ENCODE data around the gene PCDHGB2. TPM values are rescaled to one million over a fixed set of nuclear protein-coding genes. Genes with fewer than 3 reads are reported as not detected.
A peak's percentile ranks its signal among the peaks of the same experiment; 100 is the strongest.

The PCDHGB2 gene
- total and polyA plus RNA-seq, 2 of the 4 experiments (the other 2 are of a cell fraction) = 2.6 to 3.0 TPM

DNA sequence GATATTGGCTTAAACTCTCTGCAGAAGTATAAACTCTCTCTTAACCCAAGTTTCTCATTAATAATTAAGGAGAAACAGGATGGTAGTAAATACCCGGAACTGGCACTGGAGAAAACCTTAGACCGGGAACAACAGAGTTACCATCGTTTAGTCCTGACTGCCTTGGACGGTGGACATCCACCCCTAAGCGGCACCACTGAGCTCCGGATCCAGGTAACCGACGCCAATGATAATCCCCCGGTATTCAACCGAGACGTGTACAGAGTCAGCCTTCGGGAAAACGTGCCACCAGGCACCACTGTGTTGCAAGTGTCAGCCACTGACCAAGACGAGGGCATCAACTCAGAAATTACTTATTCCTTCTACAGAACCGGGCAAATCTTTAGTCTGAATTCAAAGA lies 38.8 kb downstream of the PCDHGB2 start:
- Histone ChIP-seq H3K9ac (ENCODE audit: low read depth, low read length) (no peak overlapping the region), H4K20me1 (ENCODE audit: insufficient read depth, low read length) (no peaks in the 10 kb centered on the region), H3K9me1 (ENCODE audit: insufficient read depth, low read length) (no peaks in the 10 kb centered on the region), H3K4me3 (ENCODE audit: insufficient read depth, low read depth, low read length) (no peak overlapping the region), H4K91ac (ENCODE audit: insufficient read depth, low read depth, low read length) (no peak overlapping the region), H3K56ac (ENCODE audit: extremely low read depth, insufficient read depth, low read length) (no peak overlapping the region), H3K27ac (ENCODE audit: insufficient read depth, low read length) (no peak overlapping the region), H2BK20ac (ENCODE audit: low read depth, low read length) (no peak overlapping the region), H3K4ac (ENCODE audit: low read depth, low read length) (no peak overlapping the region), H2AK5ac (ENCODE audit: low read depth, low read length) (no peak overlapping the region), H3K14ac (replicated peaks; ENCODE audit: low read depth, low read length) (no peak overlapping the region), H3K4me2 (ENCODE audit: low read depth, low read length) (peak overlapping the region; percentile 13; the same call in 1 of the 2 replicates), H3K23ac (ENCODE audit: low read depth, low read length) (no peak overlapping the region), H3K4me1 (ENCODE audit: control insufficient read depth, insufficient read depth, low read length) (no peaks in the 10 kb centered on the region), H3K36me3 (ENCODE audit: control insufficient read depth, insufficient read depth, low read length) (peaks cover 18% of the 10 kb centered on the region), H2BK5ac (ENCODE audit: low read depth, low read length, poor library complexity, severe bottlenecking) (no peak overlapping the region), H2BK120ac (ENCODE audit: low read depth, low read length) (no peak overlapping the region), H2AFZ (replicated peaks; ENCODE audit: low read length, poor library complexity) (no peak overlapping the region), H2AK9ac (replicated peaks; ENCODE audit: low read depth, low read length, poor library complexity) (no peak overlapping the region), H3K18ac (ENCODE audit: low read depth, low read length) (no peak overlapping the region), H3K79me1 (ENCODE audit: low read depth in 1 of 2, low read length in 2 of 2) (peaks cover 7 to 15% of the 10 kb centered on the region in 2 experiments; a peak in 3 of 4 replicates), H3K27me3 (ENCODE audit: control insufficient read depth, insufficient read depth, low read length) (no peaks in the 10 kb centered on the region), H4K8ac (ENCODE audit: low read depth in 2 of 2, low read length in 2 of 2) (no peak overlapping the region), H2BK15ac (ENCODE audit: low read depth, low read length) (no peak overlapping the region), H3K9me3 (ENCODE audit: control insufficient read depth, insufficient read depth, low read length) (peaks cover 49% of the 10 kb centered on the region), H4K5ac (ENCODE audit: low read depth, low read length) (no peak overlapping the region; the same call in 1 of the 2 replicates)
- ATAC-seq (ENCODE audit: low read depth) = no peak
- BruUV-seq (replicated peaks) = TSS peak; percentile 42
- ChIA-PET CTCF (no interaction called here), POLR2A (ENCODE audit: unreplicated experiment) (no interaction called here)
- DNase-seq = no peak
- TF ChIP-seq MAZ (IDR thresholded peaks at IDR 0.05; ENCODE audit: borderline replicate concordance, low read depth, low read length) (no peak), SMC3 (IDR thresholded peaks at IDR 0.05; ENCODE audit: low read depth, low read length) (no peak), MXI1 (IDR thresholded peaks at IDR 0.05; ENCODE audit: borderline replicate concordance, low read depth, low read length) (no peak), RFX5 (IDR thresholded peaks at IDR 0.05; ENCODE audit: low read depth, low read length) (no peak), RCOR1 (IDR thresholded peaks at IDR 0.05; ENCODE audit: insufficient replicate concordance, low read length) (no peak), CHD1 (IDR thresholded peaks at IDR 0.05; ENCODE audit: low read depth, low read length) (no peak), FOS (IDR thresholded peaks at IDR 0.05; ENCODE audit: low read depth, low read length) (no peak), POLR2A (IDR thresholded peaks at IDR 0.05; ENCODE audit: low read depth, low read length) (no peak), MAFK (IDR thresholded peaks at IDR 0.05; ENCODE audit: low read depth, low read length) (no peak), BHLHE40 (IDR thresholded peaks at IDR 0.05; ENCODE audit: low read depth, low read length) (no peak), NFE2L2 (IDR thresholded peaks at IDR 0.05; ENCODE audit: low read depth, low read length) (no peak), CEBPB (IDR thresholded peaks at IDR 0.05; ENCODE audit: low read depth, low read length) (no peak)
- TF ChIP-seq, protein P1, sequence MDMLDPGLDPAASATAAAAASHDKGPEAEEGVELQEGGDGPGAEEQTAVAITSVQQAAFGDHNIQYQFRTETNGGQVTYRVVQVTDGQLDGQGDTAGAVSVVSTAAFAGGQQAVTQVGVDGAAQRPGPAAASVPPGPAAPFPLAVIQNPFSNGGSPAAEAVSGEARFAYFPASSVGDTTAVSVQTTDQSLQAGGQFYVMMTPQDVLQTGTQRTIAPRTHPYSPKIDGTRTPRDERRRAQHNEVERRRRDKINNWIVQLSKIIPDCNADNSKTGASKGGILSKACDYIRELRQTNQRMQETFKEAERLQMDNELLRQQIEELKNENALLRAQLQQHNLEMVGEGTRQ (IDR thresholded peaks at IDR 0.05; ENCODE audit: low read depth, low read length) = no peak
- TF ChIP-seq, protein P2, sequence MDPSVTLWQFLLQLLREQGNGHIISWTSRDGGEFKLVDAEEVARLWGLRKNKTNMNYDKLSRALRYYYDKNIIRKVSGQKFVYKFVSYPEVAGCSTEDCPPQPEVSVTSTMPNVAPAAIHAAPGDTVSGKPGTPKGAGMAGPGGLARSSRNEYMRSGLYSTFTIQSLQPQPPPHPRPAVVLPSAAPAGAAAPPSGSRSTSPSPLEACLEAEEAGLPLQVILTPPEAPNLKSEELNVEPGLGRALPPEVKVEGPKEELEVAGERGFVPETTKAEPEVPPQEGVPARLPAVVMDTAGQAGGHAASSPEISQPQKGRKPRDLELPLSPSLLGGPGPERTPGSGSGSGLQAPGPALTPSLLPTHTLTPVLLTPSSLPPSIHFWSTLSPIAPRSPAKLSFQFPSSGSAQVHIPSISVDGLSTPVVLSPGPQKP (IDR thresholded peaks at IDR 0.05; ENCODE audit: borderline replicate concordance, low read depth, low read length) = no peak
- TF ChIP-seq, protein P3, sequence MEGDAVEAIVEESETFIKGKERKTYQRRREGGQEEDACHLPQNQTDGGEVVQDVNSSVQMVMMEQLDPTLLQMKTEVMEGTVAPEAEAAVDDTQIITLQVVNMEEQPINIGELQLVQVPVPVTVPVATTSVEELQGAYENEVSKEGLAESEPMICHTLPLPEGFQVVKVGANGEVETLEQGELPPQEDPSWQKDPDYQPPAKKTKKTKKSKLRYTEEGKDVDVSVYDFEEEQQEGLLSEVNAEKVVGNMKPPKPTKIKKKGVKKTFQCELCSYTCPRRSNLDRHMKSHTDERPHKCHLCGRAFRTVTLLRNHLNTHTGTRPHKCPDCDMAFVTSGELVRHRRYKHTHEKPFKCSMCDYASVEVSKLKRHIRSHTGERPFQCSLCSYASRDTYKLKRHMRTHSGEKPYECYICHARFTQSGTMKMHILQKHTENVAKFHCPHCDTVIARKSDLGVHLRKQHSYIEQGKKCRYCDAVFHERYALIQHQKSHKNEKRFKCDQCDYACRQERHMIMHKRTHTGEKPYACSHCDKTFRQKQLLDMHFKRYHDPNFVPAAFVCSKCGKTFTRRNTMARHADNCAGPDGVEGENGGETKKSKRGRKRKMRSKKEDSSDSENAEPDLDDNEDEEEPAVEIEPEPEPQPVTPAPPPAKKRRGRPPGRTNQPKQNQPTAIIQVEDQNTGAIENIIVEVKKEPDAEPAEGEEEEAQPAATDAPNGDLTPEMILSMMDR (conservative IDR thresholded peaks at IDR 0.05; ENCODE audit: low read depth, low read length) = no peak
- 42% methylated on average over 4 of the region's 15 CpGs; no CpG with 5 or more reads in 1 of the 2 experiments for WGBS, 2 experiments (ENCODE audit: extremely low coverage in 2 of 2, insufficient read length in 1 of 2)
- in situ Hi-C loops (cut with MboI; ENCODE audit: low sequenced_read_pairs) (no loop called here), intact Hi-C loops (cut with micrococcal nuclease) (no loop called here), dilution Hi-C loops (cut with HindIII; ENCODE audit: low sequenced_read_pairs, unreplicated experiment) (no loop called here)

Measured in IMR-90 (cell line).